GM23248 (cell line): ENCODE results near the gene DNAJB12. TPM values are rescaled to one million over a fixed set of nuclear protein-coding genes. Genes with fewer than 3 reads are reported as not detected.
A peak's percentile ranks its signal among the peaks of the same experiment; 100 is the strongest.

ENCODE experiments used
- DNase-seq: peaks from one replicate; pipeline ENCODE4 v3.0.0-alpha.2; 2015
- H2AFZ ChIP-seq: fragments of 200-600 bp; sonication (generic); 2 replicates; pipeline ENCODE4 v1.6.1; 2016; ENCODE audit warnings: antibody characterized with exemption
- H3F3A ChIP-seq: fragments of 200-600 bp; sonication (generic); 2 replicates; pipeline ENCODE4 v1.6.1; 2016; ENCODE audit warnings: mild to moderate bottlenecking, antibody characterized with exemption, mixed run types; ENCODE audit not compliant: insufficient read depth
- H3K27ac ChIP-seq: fragments of 200-600 bp; sonication (generic); 2 replicates; pipeline ENCODE4 v1.5.1; 2016; ENCODE audit warnings: mild to moderate bottlenecking
- H3K27me3 ChIP-seq: fragments of 200-600 bp; sonication (generic); replicated peaks from 2 replicates; pipeline ENCODE4 v1.6.1; 2016; ENCODE audit warnings: mild to moderate bottlenecking; ENCODE audit not compliant: insufficient read depth
- H3K36me3 ChIP-seq: fragments of 200-600 bp; sonication (generic); 2 replicates; pipeline ENCODE4 v1.6.1; 2016; ENCODE audit warnings: low read depth, mild to moderate bottlenecking
- H3K4me1 ChIP-seq: fragments of 200-600 bp; sonication (generic); 2 replicates; pipeline ENCODE4 v1.6.1; 2016; ENCODE audit warnings: mild to moderate bottlenecking; ENCODE audit not compliant: insufficient read depth
- H3K4me2 ChIP-seq: fragments of 200-600 bp; sonication (generic); one replicate; pipeline ENCODE4 v1.6.1; 2016; ENCODE audit warnings: mild to moderate bottlenecking; ENCODE audit not compliant: unreplicated experiment
- H3K4me3 ChIP-seq: fragments of 200-600 bp; sonication (generic); 2 replicates; pipeline ENCODE4 v1.5.1; 2016; ENCODE audit warnings: mild to moderate bottlenecking
- H3K79me2 ChIP-seq: fragments of 200-600 bp; sonication (generic); 2 replicates; pipeline ENCODE4 v1.6.1; 2016; ENCODE audit warnings: mild to moderate bottlenecking; ENCODE audit not compliant: insufficient read depth
- H3K9ac ChIP-seq: fragments of 200-600 bp; sonication (generic); 2 replicates; pipeline ENCODE4 v1.6.1; 2016; ENCODE audit warnings: mild to moderate bottlenecking
- H3K9me2 ChIP-seq: fragments of 200-600 bp; sonication (generic); 2 replicates; pipeline ENCODE4 v1.6.1; 2016; ENCODE audit warnings: mixed run types, mild to moderate bottlenecking, moderate library complexity; ENCODE audit not compliant: insufficient read depth
- H3K9me3 ChIP-seq: fragments of 200-600 bp; sonication (generic); one replicate; pipeline ENCODE4 v1.6.1; 2017; ENCODE audit warnings: low read depth
- H4K20me1 ChIP-seq: fragments of 200-600 bp; sonication (generic); 2 replicates; pipeline ENCODE4 v1.6.0; 2016; ENCODE audit not compliant: insufficient read depth
- EZH2 ChIP-seq: fragments of 200-600 bp; sonication (generic); IDR thresholded peaks from 2 replicates; pipeline ENCODE4 v1.6.1; 2018; ENCODE audit warnings: antibody characterized with exemption, mild to moderate bottlenecking; ENCODE audit not compliant: insufficient read depth, poor library complexity, severe bottlenecking
- EZH2phosphoT487 ChIP-seq: fragments of 200-600 bp; sonication (generic); IDR thresholded peaks from 2 replicates; pipeline ENCODE4 v1.6.1; 2018; ENCODE audit warnings: antibody characterized with exemption, moderate library complexity, mild to moderate bottlenecking, low read depth; ENCODE audit not compliant: insufficient read depth
- WGBS, 2 experiments: methylation state at CpG; one replicate each; pipeline ENCODE4 v1.1.6; 2015 to 2017; ENCODE audit warnings: low lambda C conversion rate in 2 of 2, low coverage in 1 of 2; ENCODE audit errors: missing lambda C conversion rate in 2 of 2; 5-methylcytosine and 5-hydroxymethylcytosine counted together
- in situ Hi-C: fragments of 300-500 bp; cut with MboI; formaldehyde crosslinking; loops from 2 replicates; pipeline ENCODE4 v1.15.0; 2020
- polyA plus RNA-seq: library from polyadenylated mRNA; unstranded; fragments of >200 nt; fragmentation: Nextera tagmentation; extraction: Ambion mirVana; gene quantifications from 2 replicates; pipeline ENCODE4 v1.2.1, GENCODE V29; 2016
- small RNA-seq: library from RNA; depleted of rRNA; stranded (forward); fragments of <200 nt; gene quantifications from one replicate; pipeline ENCODE3, GENCODE V24; 2014; ENCODE audit warnings: low read depth, low replicate concordance
- total RNA-seq: library from RNA; depleted of rRNA; stranded (reverse); fragments of >200 nt; shearing (Covaris generic); gene quantifications from 2 replicates; pipeline ENCODE4 v1.2.3, GENCODE V29; 2014; rRNA removed

DNAJB12 gene
- total and polyA plus RNA-seq, 2 experiments from 2014 or later: 28.4 to 32.0 TPM

- Histone ChIP-seq H3K79me2 (no peaks in the 10 kb centered on the region), H3K4me3 (no peak overlapping the region), H3K9ac (no peak overlapping the region), H3K4me1 (peaks cover 10% of the 10 kb centered on the region), H3K9me2 (no peaks in the 10 kb centered on the region), H3K36me3 (no peaks in the 10 kb centered on the region), H3K27me3 (no peaks in the 10 kb centered on the region), H3K4me2 (no peak overlapping the region), H4K20me1 (no peaks in the 10 kb centered on the region), H3K27ac (no peak overlapping the region), H3F3A (peaks cover 28% of the 10 kb centered on the region; the same call in 1 of the 2 replicates), H3K9me3 (no peaks in the 10 kb centered on the region), H2AFZ (no peak overlapping the region)
- peak; percentile 32 for DNase-seq
- in situ Hi-C loops: no loop called here
- no peak for TF ChIP-seq EZH2phosphoT487
- no peak for TF ChIP-seq EZH2
- WGBS, 2 experiments: 68 to 77% methylated on average over 6 of the region's 6 CpGs
These were observed 62.5 kb downstream of the DNAJB12 start for GRCh38 chr10:72292223-72292691.

GRCh38 chr10:72291019-72291532 is 63.6 kb downstream of the DNAJB12 start:
- in situ Hi-C loops: no loop called here
- 95 to 99% methylated on average over 4 of the region's 4 CpGs for WGBS, 2 experiments
- H4K20me1 ChIP-seq: no peaks in the 10 kb centered on the region
- no peak overlapping the region for H3K4me2 ChIP-seq
- H3K27me3 ChIP-seq: no peaks in the 10 kb centered on the region
- no peaks in the 10 kb centered on the region for H3K36me3 ChIP-seq
- no peak overlapping the region for H3K27ac ChIP-seq
- H3K4me3 ChIP-seq: no peak overlapping the region
- H3K4me1 ChIP-seq: no peaks in the 10 kb centered on the region; the same call in 1 of the 2 replicates
- DNase-seq: no peak
- no peaks in the 10 kb centered on the region for H3K9me2 ChIP-seq
- H3K9me3 ChIP-seq: no peaks in the 10 kb centered on the region
- TF ChIP-seq EZH2: no peak
- TF ChIP-seq EZH2phosphoT487: no peak
- peaks cover 21% of the 10 kb centered on the region; the same call in 1 of the 2 replicates for H3F3A ChIP-seq
- H2AFZ ChIP-seq: no peak overlapping the region
- no peaks in the 10 kb centered on the region for H3K79me2 ChIP-seq
- H3K9ac ChIP-seq: no peak overlapping the region

- WGBS, 2 experiments: 69 to 75% methylated on average over 14 of the region's 14 CpGs
- no peak overlapping the region for H2AFZ ChIP-seq
These were observed 68.7 kb downstream of the DNAJB12 start for GRCh38 chr10:72285972-72286521.

GRCh38 chr10:72283131-72283530 is 71.6 kb downstream of the DNAJB12 start:
- Histone ChIP-seq H3K4me3 (no peak overlapping the region), H2AFZ (no peak overlapping the region), H3K9me3 (no peaks in the 10 kb centered on the region), H3K36me3 (no peaks in the 10 kb centered on the region), H3K9me2 (no peaks in the 10 kb centered on the region), H3F3A (peaks cover 4% of the 10 kb centered on the region; the same call in 1 of the 2 replicates), H4K20me1 (no peaks in the 10 kb centered on the region), H3K9ac (no peak overlapping the region), H3K4me2 (no peak overlapping the region), H3K79me2 (no peaks in the 10 kb centered on the region), H3K27me3 (no peaks in the 10 kb centered on the region), H3K4me1 (no peaks in the 10 kb centered on the region), H3K27ac (no peak overlapping the region)
- no peak for TF ChIP-seq EZH2
- no peak for TF ChIP-seq EZH2phosphoT487
- 77 to 86% methylated on average over 3 of the region's 3 CpGs for WGBS, 2 experiments
- DNase-seq: no peak
- in situ Hi-C loops: no loop called here

More at GRCh38 chr10:72285972-72286521, 68.7 kb downstream of the DNAJB12 start:
- H3K4me1 ChIP-seq: no peaks in the 10 kb centered on the region
- no peaks in the 10 kb centered on the region for H3F3A ChIP-seq
- no peak overlapping the region for H3K4me3 ChIP-seq
- no peak for TF ChIP-seq EZH2phosphoT487
- TF ChIP-seq EZH2: no peak
- no peak overlapping the region for H3K4me2 ChIP-seq
- no peaks in the 10 kb centered on the region for H3K9me2 ChIP-seq
- no peaks in the 10 kb centered on the region for H3K79me2 ChIP-seq
- in situ Hi-C loops: no loop called here
- H4K20me1 ChIP-seq: no peaks in the 10 kb centered on the region
- no peaks in the 10 kb centered on the region for H3K9me3 ChIP-seq
- no peak overlapping the region for H3K9ac ChIP-seq
- no peak overlapping the region for H3K27ac ChIP-seq
- no peak for DNase-seq
- no peaks in the 10 kb centered on the region for H3K36me3 ChIP-seq
- no peaks in the 10 kb centered on the region for H3K27me3 ChIP-seq

Small RNA genes lying within 50 kb of the gene (small RNA-seq; reads per million reads assigned to genes)
- gene RNU6-805P: not detected

Other genes with a start within 250 kb of the DNAJB12 start
- gene ANAPC16, start 138.9 kb downstream of the DNAJB12 start, total RNA-seq: 61.1 and 69.6 TPM in 2 replicates
- 97.9 and 101 TPM in 2 replicates for gene ANAPC16, start 138.9 kb downstream of the DNAJB12 start, polyA plus RNA-seq
- 21.5 and 25.2 TPM in 2 replicates for gene ASCC1, start 138.6 kb downstream of the DNAJB12 start, total RNA-seq
- 26.6 and 30.0 TPM in 2 replicates for gene ASCC1, start 138.6 kb downstream of the DNAJB12 start, polyA plus RNA-seq
- 188 and 199 TPM in 2 replicates for gene DDIT4, start 81.0 kb downstream of the DNAJB12 start, total RNA-seq
- 144 and 155 TPM in 2 replicates for gene DDIT4, start 81.0 kb downstream of the DNAJB12 start, polyA plus RNA-seq